Lung (tissue), 12 donors: ENCODE measurements around the gene ANTXR1. TPM values are rescaled to one million over a fixed set of nuclear protein-coding genes. Genes with fewer than 3 reads are reported as not detected.

Experiments
- ATAC-seq: fragments of 200-7000 bp; cut with Tn5 transposase; one replicate; pipeline ENCODE4 v1.9.1; 2020; ENCODE audit warnings: moderate number of reproducible peaks; ENCODE audit not compliant: insufficient read depth, low FRiP score
- DNase-seq, 3 donors: peaks; one replicate each; pipeline ENCODE4 v3.0.0-alpha.2; 2013 to 2017
- H3K27ac ChIP-seq, 2 donors: one replicate each; pipeline ENCODE4 v1.5.1; 2013; ENCODE audit warnings: mild to moderate bottlenecking in 2 of 2, moderate library complexity in 2 of 2, control low read depth in 1 of 2, inconsistent platforms in 1 of 2, low read depth in 1 of 2, low read length in 1 of 2
- H3K27me3 ChIP-seq, 3 donors: one replicate each; pipeline ENCODE4 v1.5.1; 2013; ENCODE audit warnings: low read length in 2 of 3; ENCODE audit not compliant: control insufficient read depth in 3 of 3, insufficient read depth in 3 of 3
- H3K36me3 ChIP-seq, 4 donors: one replicate each; pipeline ENCODE4 v1.5.1; 2013; ENCODE audit warnings: low read length in 4 of 4, mild to moderate bottlenecking in 1 of 4, moderate library complexity in 1 of 4; ENCODE audit not compliant: control insufficient read depth in 4 of 4, insufficient read depth in 4 of 4
- H3K4me1 ChIP-seq, 5 donors: one replicate each; pipeline ENCODE4 v1.5.1; 2013; ENCODE audit warnings: low read length in 5 of 5, mild to moderate bottlenecking in 2 of 5, moderate library complexity in 1 of 5; ENCODE audit not compliant: control insufficient read depth in 5 of 5, insufficient read depth in 5 of 5
- H3K4me3 ChIP-seq: one replicate; pipeline ENCODE4 v1.5.1; 2013; ENCODE audit warnings: mild to moderate bottlenecking, control low read depth, moderate library complexity
- H3K9ac ChIP-seq, 2 donors: one replicate each; pipeline ENCODE4 v1.5.1; 2013; ENCODE audit warnings: low read length in 2 of 2, control low read depth in 1 of 2; ENCODE audit not compliant: insufficient read depth in 1 of 2
- H3K9me3 ChIP-seq, 4 donors: one replicate each; pipeline ENCODE4 v1.5.1; 2013; ENCODE audit warnings: low read length in 3 of 4, mild to moderate bottlenecking in 1 of 4, moderate library complexity in 1 of 4; ENCODE audit not compliant: control insufficient read depth in 4 of 4, insufficient read depth in 3 of 4
- CTCF ChIP-seq: IDR thresholded peaks from 2 replicates; pipeline ENCODE4 v1.5.1; 2012; ENCODE audit warnings: mild to moderate bottlenecking; ENCODE audit errors: control extremely low read depth, extremely low read depth
- WGBS, 2 donors: extraction: QIAGEN DNeasy Blood & Tissue Kit; methylation state at CpG; one replicate each; pipeline ENCODE4 v1.1.7; 2013; 5-methylcytosine and 5-hydroxymethylcytosine counted together
- polyA plus RNA-seq, 2 donors: library from polyadenylated mRNA; stranded (reverse); fragments of 200-250 nt; gene quantifications; one replicate each; pipeline ENCODE4 v1.2.1, GENCODE V29; 2013
- total RNA-seq, 2 donors: library from RNA; depleted of rRNA in 1 of 2; stranded (reverse); fragments of >200 nt in 1 of 2; gene quantifications; one replicate each; pipeline ENCODE4 v1.2.1, GENCODE V29; 2014 to 2021
- donor health status: control.
- donor health status: control.
- donor health status: Bipolar disorder and iron deficiency.
- donor health status: healthy.
- donor health status: DM: yes; HTN: yes; CAD: no.

Gene ANTXR1
- total and polyA plus RNA-seq, 4 donors = 13.4 to 81.0 (median 34.8) TPM

DNA sequence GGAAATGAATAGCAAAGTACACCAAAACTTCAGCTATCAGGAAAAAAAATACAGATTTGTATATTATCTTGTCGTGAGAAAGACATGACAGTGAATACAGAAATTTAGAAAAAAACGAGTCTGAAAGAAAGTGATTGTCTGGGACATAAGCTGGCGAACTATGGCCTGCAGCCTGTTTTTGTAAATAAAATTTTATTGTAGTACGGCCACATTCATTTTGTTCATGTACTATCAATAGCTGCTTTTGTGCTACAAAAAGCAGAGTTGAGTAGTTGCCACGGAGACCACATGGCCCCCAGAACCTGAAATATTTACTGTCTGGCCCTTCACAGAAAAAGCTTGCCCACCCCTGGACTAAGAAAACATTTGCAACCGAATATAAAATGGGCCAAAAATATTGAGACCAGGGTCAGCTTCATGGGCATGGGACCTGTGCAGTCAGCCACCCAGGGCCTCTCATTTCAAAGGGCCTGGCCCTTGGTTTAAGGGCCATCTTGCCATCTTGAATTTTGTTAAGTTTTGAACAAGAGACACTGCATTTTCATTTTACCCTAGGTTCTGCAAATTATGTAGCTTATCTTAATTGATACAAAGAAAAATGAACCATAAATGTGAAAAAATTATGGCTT is 17.9 kb downstream of the ANTXR1 start:
- no peaks in the 10 kb centered on the region for H3K27me3 ChIP-seq
- ATAC-seq (no peak), DNase-seq (no peak)
- H3K36me3 ChIP-seq = no peaks in the 10 kb centered on the region
- H3K4me1 ChIP-seq = peaks cover 0 to 11% (median 8%) of the 10 kb centered on the region in 5 donors
- no peak overlapping the region for H3K9ac ChIP-seq
- H3K27ac ChIP-seq = no peak overlapping the region
- H3K4me3 ChIP-seq = no peak overlapping the region
- 88 to 92% methylated on average over 6 of the region's 6 CpGs for WGBS, 2 donors
- TF ChIP-seq CTCF = no peak
- peaks cover 0 to 4% (median 0%) of the 10 kb centered on the region in 4 donors for H3K9me3 ChIP-seq

GRCh38 chr2:69031466-69031865 is 18.5 kb downstream of the ANTXR1 start:
- ATAC-seq (no peak), DNase-seq (no peak)
- Histone ChIP-seq H3K9me3 (peaks cover 0 to 4% (median 0%) of the 10 kb centered on the region in 4 donors), H3K36me3 (no peaks in the 10 kb centered on the region), H3K9ac (no peak overlapping the region), H3K27ac (no peak overlapping the region), H3K4me1 (peaks cover 0 to 8% (median 5%) of the 10 kb centered on the region in 5 donors), H3K27me3 (no peaks in the 10 kb centered on the region), H3K4me3 (no peak overlapping the region)
- 85 to 89% methylated on average over 1 of the region's 1 CpG for WGBS, 2 donors
- TF ChIP-seq CTCF = no peak

GRCh38 chr2:69032336-69032735 is 19.4 kb downstream of the ANTXR1 start:
- no peak overlapping the region for H3K27ac ChIP-seq
- no peak for TF ChIP-seq CTCF
- H3K4me1 ChIP-seq = peaks cover 0 to 10% (median 0%) of the 10 kb centered on the region in 5 donors
- H3K9ac ChIP-seq = no peak overlapping the region
- DNase-seq (no peak), ATAC-seq (no peak)
- WGBS, 2 donors = 54 to 63% methylated on average over 6 of the region's 6 CpGs
- H3K9me3 ChIP-seq = peaks cover 0 to 2% (median 0%) of the 10 kb centered on the region in 4 donors
- no peak overlapping the region for H3K4me3 ChIP-seq
- no peaks in the 10 kb centered on the region for H3K36me3 ChIP-seq
- no peaks in the 10 kb centered on the region for H3K27me3 ChIP-seq
